ENCODE data around the gene REM2.
A peak's percentile ranks its signal among the peaks of the same experiment; 100 is the strongest.

DNA sequence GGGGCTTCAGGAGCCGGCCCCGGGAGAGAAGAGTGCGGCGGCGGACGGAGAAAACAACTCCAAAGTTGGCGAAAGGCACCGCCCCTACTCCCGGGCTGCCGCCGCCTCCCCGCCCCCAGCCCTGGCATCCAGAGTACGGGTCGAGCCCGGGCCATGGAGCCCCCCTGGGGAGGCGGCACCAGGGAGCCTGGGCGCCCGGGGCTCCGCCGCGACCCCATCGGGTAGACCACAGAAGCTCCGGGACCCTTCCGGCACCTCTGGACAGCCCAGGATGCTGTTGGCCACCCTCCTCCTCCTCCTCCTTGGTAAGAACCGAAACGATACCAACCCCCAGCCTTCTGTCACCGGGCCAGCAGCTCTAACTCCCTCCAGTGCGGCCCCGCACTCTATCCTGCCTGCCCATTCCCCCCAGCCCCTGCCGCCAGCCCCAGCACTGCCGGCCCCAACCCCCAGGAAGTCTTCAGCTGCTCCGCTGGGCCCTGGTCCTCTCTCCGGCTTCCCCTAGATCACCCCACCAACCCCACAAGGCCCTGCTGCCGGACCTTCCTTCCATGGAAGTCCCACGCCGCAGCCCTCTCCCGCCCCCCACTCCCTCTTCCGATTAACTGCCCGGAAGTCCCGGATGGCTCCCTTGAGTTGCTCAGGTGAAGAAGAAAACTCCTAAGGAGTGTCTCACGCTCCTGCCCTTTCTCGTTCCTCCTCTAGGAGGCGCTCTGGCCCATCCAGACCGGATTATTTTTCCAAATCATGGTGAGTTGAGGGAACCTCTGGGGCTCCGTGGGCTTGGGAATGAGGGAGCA is 10.8 kb upstream of the REM2 start:
- TF ChIP-seq, protein P1, sequence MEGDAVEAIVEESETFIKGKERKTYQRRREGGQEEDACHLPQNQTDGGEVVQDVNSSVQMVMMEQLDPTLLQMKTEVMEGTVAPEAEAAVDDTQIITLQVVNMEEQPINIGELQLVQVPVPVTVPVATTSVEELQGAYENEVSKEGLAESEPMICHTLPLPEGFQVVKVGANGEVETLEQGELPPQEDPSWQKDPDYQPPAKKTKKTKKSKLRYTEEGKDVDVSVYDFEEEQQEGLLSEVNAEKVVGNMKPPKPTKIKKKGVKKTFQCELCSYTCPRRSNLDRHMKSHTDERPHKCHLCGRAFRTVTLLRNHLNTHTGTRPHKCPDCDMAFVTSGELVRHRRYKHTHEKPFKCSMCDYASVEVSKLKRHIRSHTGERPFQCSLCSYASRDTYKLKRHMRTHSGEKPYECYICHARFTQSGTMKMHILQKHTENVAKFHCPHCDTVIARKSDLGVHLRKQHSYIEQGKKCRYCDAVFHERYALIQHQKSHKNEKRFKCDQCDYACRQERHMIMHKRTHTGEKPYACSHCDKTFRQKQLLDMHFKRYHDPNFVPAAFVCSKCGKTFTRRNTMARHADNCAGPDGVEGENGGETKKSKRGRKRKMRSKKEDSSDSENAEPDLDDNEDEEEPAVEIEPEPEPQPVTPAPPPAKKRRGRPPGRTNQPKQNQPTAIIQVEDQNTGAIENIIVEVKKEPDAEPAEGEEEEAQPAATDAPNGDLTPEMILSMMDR (IDR thresholded peaks at IDR 0.05; ENCODE audit: insufficient read depth, low read depth, low read length) = peak; percentile 94
- no peak for TF ChIP-seq EZH2 (IDR thresholded peaks at IDR 0.05; ENCODE audit: insufficient read depth, low read length)
